Epithelial cell of esophagus (primary cell): ENCODE results near the gene SMIM10L2A.

ENCODE experiments used
- DNase-seq: peaks from one replicate; pipeline ENCODE4 v3.0.0; 2010; ENCODE audit warnings: low read depth
- H3K4me3 ChIP-seq: 2 replicates; pipeline ENCODE4 v1.5.1; 2011; ENCODE audit warnings: mild to moderate bottlenecking, low read length, control low read depth
- CTCF ChIP-seq: IDR thresholded peaks from 2 replicates; pipeline ENCODE4 v1.5.1; 2011; ENCODE audit warnings: low read depth, mild to moderate bottlenecking, low read length, control low read depth, inconsistent platforms; ENCODE audit not compliant: insufficient read depth; ENCODE audit errors: missing control alignments

The SMIM10L2A gene

GRCh38 chrX:135436456-135436855 is 14.7 kb downstream of the SMIM10L2A start:
- DNase-seq: no peak
- no peak overlapping the region for H3K4me3 ChIP-seq
- TF ChIP-seq CTCF: no peak

DNA sequence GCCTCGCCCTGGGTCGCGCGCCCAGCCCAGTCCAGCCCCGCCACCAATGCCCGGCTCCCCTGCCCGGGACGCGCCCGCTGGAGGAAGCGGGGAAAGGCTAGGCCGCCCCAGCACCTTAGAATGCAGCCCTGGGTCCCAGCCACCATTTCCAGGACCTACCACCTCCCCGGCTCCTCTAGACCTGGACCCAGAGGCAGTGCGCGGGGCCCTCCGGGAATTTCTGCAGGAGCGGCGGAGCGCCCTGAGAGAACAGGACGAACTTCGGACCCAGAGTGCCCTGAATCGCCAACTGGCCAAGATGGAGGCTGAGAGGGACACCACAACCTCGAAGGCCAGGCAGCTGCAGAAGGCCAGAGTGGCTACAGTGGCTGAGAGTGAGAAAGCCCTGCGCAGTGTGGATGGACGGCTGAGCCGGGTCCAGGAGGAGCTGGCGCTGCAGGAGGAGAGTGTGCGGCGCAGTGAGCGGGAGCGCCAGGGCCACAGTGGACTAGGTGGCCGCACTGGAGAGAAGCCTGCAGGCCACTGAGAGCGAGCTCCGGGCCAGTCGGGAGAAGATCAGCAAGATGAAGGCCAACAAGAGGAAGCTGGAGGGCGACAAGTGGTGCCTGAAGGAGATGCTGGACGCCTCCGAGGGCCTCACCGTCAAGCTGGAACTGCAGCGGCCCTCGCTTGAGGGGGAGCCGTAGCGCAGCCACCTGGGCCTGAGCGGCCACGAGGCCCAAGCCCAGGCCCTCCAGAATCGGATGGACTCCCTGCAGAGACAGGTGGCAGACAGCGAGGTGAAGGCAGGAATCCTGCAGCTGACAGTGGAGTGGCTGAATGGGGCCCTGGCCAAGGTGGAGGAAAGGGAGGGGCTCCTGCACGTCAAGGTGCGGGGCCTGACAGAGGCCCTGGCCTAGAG is 15.5 kb downstream of the SMIM10L2A start:
- H3K4me3 ChIP-seq: no peak overlapping the region
- TF ChIP-seq CTCF: no peak
- DNase-seq: no peak

- no peak for TF ChIP-seq CTCF
- DNase-seq: no peak
- H3K4me3 ChIP-seq: no peak overlapping the region
Measured at GRCh38 chrX:135437867-135438733, 16.4 kb downstream of the SMIM10L2A start.

DNA sequence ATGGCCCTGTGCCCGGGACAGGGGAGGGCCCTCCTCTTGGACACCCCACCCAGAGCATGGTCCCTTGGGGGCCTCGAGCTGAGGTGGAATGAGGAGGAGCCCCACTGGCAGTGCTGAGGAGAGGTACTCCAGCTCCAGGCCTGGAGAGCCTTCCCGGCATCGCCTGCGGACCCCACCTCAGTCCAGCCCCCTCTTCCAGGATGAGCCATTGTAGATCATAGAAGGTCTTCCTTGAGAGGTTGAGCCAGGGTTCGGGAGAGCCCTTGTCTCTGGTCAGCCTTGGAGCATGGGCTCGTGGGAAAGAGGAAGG is 16.9 kb downstream of the SMIM10L2A start:
- no peak overlapping the region for H3K4me3 ChIP-seq
- no peak for TF ChIP-seq CTCF
- no peak for DNase-seq

DNA sequence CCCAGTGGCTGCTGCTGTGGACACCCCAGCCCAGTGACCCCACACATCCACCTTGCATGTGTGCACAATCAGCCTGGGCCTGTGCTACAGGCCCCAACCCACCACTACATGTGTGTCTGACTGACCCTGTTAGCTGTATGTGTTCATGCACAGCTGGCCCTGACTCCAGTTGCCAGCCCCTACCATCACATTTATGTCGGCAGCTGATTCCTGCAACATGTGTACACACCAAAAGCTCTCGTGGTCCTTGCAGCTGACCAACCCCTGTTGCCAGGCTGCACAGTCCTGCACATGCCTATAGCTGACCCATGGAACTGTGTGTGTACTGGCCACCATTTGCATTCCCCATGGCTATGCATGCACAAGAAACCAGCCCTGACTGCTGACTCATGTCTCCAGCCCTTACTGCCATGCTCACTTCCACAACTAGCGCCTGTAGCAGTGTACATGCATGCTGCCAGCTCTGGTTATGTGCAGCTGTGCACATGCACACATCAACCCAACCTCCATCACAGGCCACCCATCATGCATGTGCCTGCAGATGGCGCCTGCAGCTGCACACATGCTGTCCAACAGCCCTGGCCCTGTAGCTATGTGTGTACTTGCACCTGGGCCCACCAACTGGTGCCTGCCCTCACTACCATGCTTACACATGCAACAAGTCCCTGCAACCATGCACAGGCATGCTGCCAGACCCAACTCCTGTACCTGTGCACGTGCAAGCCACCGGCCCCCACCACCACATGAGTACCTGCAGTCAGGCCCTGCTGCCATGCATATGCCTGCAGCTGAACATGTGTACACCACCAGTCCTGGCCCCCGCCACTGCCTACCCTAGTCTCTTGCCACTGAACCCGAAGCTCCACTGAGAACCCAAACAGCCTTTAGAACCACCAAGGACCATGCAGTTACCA is 28.1 kb downstream of the SMIM10L2A start:
- no peak for TF ChIP-seq CTCF
- no peak for DNase-seq
- H3K4me3 ChIP-seq: no peak overlapping the region

DNA sequence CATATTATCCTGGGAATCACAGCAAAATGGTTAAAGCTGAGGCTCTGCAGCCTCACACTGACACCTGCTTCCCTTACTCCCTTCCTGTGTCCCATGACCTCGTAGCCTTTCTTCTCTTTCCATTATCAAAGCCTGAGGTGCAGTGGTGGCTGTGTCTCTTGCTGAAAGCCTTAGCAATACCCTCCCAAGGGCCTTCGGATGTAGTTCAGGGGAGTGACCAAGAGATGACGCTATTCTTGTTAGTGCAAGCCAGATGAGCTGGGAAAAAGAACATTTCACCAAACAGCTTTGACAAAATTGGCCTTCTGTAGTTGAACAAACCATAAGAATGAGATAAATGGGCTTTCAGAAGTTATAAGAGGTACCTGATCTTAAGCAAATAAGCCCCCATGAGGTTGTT is 31.6 kb downstream of the SMIM10L2A start:
- no peak for TF ChIP-seq CTCF
- no peak overlapping the region for H3K4me3 ChIP-seq
- no peak for DNase-seq
